HG02840 (cell line): ENCODE data around the gene BORCS5.
"Not testable (repeated sequence)": the region's sequence is repeated elsewhere in the genome, so short reads cannot be mapped to it uniquely, and the experiment has no call there.

ENCODE experiments used
- ATAC-seq: cut with Tn5 transposase; IDR thresholded peaks from one replicate; pipeline ENCODE4 v1.9.1; 2021; ENCODE audit warnings: mild to moderate bottlenecking, moderate library complexity, moderate number of reproducible peaks; ENCODE audit not compliant: unreplicated experiment, low FRiP score

The BORCS5 gene

GRCh38 chr12:12351468-12352185 lies 5.3 kb upstream of the BORCS5 start:
- ATAC-seq, result not testable (repeated sequence)

DNA sequence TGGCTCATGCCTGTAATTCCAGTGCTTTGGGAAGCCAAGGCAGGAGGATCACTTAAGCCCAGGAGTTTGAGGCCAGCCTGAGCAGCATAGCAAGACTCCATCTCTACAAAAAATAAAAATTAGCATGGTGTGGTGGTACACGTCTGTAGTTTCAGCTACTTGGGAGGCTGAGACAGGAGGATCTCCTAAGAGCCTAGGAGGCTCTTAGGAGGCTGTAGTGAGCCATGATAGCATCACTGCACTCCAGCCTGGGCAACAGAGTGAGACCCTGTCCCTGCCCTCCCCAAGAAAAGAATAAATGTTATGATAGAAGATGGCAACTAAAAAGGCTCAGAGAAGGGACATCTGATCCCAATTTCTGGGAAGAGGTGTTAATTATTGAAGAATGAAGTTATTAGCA lies 3.6 kb upstream of the BORCS5 start:
- ATAC-seq, result no peak

DNA sequence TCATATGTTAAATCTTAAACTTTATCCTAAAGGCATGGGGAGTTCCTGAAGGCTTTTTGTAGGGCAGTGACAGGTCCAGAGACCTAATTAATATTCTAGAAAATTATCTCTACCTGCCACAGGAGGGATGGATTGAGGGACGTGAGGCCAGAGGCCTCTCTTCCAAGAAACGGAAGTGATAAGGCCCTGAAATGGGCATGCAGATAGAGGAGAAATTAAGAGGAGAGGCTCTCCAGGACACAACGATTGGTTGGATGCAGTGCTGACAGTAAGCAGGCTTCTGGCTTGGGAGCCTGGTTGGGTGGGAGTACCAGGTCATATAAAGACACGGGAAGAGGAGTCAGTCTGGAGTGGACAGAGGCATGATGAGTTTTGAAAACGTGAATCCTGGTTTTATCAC lies 3.1 kb upstream of the BORCS5 start:
- no peak for ATAC-seq

- ATAC-seq, result no peak
Measured at GRCh38 chr12:12356467-12356895, 397 bp upstream of the BORCS5 start.

- ATAC-seq, result peak; percentile 8
Measured at GRCh38 chr12:12357719-12358461, 1.0 kb downstream of the BORCS5 start.

GRCh38 chr12:12358528-12358927 lies 1.6 kb downstream of the BORCS5 start:
- ATAC-seq, result no peak

DNA sequence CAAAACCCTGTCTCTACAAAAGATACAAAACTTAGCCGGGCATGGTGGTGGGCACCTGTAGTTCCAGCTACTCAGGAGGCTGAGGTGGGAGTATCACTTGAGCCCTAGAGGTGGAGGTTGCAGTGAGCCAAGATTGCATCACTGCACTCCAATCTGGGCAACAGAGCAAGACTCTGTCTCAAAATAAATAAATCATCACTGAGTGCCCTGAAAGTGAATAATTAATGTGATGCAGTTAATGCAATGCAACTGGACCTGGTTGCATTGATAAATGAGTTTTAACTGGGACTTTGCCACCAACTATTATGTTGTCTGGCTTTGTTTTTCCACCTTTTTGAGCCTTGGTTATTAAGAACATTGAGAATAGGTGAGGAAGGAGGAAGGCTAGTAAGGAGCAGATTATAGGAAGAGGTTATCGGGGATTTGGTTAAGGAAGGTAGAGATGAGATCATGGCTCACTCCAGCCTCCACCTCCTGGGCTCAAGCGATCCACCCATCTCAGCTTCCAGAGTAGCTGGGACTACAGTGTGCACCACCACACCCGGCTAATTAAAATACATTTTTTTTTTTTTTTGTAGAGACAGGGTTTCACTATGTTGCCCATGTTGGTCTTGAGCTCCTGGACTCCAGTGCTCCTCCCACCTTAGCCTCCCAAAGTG lies 8.0 kb downstream of the BORCS5 start:
- ATAC-seq, result no peak

DNA sequence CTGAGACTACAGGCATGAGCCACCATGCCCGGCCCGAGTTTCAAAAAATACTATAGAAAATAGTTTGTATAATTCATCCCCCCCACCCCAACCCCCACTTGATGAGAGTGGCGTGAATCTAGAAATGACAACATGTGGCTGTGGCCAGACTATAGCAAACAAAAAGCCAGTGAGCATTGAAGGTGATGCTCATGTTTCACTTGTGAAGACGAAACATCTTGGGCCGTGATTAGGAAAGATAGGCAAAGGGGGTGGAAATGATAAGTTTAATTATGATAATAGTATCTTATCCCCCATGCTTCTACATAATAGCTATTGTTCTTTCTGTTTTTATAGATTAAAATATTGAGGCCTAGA lies 8.5 kb downstream of the BORCS5 start:
- no peak for ATAC-seq

DNA sequence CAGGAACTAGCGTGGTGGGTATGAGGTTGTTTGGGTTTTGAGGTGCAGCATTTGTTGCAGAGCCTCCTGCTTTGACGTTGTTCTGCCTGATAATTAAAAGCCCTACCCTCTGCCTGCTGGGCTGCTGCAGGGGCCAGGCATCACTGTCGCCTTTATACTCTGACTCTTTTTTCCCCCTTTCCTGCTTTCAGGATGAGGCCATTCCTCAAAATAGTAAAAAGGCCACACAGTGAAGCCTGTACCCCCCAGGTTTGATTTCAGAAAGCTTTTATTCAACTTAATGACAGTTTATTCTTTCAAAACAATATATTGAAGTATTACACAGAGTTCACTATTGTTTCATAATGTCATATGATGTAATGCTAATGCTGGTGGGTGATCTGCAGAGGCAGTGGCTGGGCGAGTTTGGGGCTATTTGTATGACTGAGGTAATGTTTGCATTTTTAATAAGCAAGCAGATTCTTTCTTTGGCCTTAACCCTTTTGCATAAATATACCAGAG lies 9.1 kb downstream of the BORCS5 start:
- ATAC-seq, result no peak

DNA sequence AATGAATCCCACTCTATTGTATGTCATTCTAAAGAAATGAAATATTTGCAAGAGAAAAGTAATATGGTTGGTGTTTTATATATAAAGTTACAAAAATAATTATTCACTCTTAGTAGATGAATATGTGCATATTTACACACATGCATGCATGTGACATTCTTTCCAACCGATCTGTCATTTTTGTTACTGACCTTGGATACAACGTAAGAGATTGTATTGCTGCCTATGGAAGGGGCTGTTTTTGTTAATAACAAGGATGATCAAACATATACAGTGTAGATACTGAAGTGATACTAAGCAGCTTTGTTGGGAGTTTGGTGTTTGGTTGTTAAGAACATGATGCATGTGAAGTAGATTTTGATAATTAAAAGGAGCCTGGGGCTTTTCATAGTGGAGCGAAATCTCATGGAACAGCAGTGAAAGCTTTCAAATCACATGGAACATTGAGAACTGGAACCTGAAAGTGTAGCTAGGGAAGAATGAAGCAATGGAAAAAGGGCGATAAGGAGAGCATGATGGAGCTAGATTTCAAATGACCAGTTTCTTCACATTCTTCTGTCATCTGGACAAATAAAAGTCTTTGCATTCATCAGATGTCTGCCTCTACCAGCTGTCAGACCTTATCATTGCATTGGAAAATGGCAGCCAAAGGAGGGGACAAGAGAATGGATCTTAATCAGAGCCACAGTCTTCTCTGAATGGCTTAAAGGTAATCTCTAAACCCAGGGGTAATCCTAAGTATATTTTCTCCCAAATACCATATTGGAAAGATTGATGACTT lies 10.0 kb downstream of the BORCS5 start:
- no peak for ATAC-seq

DNA sequence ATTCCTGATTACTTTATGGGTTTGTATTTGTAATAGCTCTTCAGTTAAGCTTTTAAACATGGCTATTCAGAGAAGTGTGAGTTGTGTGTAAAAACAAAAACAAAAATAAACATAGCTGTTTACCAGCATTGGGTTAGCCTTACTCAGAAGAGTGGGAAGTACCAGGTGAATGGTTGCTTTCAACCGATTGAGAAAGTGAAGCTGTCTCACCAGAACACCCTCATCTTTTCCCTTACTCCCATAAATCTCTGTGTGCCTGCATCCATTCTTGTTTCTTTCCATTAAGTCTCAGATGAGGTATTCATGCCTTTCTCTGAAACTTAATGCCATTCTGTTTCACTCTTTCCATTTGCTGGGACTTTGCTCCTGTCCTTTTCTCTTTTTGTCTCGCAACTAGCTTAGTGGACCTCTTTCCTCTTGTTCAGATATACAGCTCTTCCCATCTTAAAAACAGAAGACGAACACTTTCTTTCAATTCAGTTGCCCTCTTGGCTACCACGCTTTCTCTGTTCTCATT lies 10.7 kb downstream of the BORCS5 start:
- ATAC-seq, result no peak

DNA sequence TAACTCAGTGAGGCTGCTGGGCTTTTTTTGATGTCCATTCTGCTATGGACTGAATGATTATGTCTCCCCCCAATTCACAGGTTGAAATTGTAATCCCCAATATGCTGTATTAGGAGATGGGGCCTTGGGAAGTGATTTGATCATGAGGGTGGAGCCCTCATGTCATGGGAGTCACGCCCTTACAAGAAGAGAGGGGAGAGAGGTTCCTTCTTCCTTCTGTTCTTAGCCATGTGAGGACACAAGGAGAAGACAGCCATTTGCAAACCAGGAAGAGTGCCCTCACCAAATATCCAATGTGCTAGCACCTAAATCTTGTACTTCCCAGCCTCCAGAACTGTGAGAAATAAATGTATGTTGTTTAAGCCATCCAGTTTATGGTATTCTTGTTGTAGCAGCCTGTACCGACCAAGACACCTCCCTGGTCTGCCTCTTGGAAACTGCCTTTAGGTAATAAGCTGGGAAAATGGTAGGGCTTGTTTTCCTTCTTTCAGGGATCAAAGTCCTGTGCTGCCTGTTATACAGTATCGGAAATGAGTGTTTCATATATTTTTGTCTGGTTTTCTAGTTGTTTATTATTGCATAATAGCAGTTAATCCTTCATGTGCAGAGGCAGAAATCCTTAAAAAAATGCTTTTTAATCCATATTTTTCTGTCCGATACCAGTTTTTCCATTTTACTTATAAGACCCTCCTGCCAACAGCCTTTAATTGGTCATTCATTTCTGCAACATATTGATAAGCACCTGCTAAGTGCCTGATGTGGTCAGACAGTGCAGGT lies 16.3 kb downstream of the BORCS5 start:
- no peak for ATAC-seq

DNA sequence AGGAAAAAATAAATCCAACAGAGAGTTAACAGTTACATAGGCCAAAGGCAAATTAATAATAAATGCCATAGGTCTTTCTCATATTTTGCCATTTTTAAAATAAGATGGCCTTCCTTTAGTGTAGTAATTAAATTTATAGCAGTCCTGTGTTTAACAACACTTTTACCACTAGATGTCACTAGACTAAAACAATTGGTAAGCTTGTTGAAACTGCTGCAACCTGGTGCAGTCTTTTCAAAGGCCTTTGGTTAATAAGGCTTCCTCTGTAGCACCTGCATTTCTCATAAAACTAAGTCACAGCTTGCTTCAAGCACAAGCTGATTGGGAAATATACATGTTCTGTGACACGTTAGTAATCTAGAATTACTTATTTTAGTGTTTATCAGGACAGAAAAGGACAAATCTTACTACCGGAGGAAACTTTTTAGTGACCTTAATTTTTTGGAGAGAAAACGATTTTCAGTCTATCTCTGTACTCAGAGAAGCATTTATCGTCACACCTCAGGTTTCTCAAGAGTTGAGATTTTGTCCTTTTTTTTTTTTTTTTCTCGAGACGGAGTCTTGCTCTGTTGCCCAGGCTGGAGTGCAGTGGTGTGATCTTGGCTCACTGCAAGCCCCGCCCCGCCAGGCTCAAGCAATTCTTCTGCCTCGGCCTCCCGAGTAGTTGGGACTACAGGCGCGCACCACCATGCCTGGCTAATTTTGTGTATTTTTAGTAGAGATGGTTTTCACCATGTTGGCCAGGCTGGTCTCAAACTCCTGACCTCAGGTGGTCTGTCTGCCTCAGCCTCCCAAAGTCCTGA lies 20.0 kb downstream of the BORCS5 start:
- no peak for ATAC-seq

- ATAC-seq, result no peak
Measured at GRCh38 chr12:12378616-12379015, 21.7 kb downstream of the BORCS5 start.

GRCh38 chr12:12379831-12380730 lies 23.2 kb downstream of the BORCS5 start:
- no peak for ATAC-seq

DNA sequence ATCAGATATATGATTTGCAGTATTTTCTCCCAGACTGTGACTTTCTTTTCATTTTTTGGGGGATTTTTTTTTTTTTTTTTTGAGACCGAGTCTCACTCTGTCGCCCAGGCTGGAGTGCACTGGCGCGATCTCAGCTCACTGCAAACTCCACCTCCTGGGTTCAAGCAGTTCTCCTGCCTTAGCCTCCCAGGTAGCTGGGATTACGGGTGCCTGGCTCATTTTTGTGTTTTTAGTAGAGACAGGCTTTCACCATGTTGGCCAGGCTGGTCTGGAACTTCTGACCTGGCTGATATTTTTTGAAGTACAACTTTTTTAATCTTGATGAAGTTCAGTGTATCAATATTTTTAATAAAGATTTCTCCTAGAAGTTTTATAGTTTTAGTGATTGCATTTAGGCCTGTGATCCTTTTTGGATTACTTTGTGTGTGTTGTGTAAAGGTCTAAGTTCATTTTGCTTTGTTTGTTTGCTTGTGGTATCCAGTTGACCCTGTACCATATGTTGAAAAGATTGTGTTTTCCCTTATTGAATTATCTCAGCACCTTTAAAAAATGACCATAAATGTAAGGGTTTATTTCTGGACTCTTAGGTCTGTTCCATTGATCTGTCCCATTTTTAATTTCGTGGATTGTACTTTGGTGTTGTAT lies 24.2 kb downstream of the BORCS5 start:
- no peak for ATAC-seq

DNA sequence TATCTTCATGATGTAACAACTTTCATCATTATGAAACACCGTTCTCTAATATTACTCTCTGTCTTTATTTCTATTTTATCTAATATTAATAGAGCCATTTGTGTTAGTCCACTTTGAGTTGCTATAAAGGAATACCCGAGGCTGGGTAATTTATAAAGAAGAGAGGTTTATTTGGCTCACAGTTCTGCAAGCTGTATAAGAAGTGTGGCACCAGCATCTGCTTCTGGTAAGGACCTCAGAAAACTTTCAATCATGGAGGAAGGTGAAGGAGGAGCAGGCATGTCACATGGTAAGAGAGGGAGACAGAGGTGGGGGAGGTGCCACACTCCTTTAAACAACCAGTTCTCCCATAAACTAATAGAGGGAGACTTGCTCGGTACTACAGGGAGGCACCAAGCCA lies 25.1 kb downstream of the BORCS5 start:
- ATAC-seq, result no peak
